Measurements from ENCODE around the gene OXCT2. TPM values are rescaled to one million over a fixed set of nuclear protein-coding genes. Genes with fewer than 3 reads are reported as not detected.

The OXCT2 gene
- total RNA-seq, 1 donor from 2014 or later = 5.6 TPM

- Mint-ChIP-seq H3K27me3 (ENCODE audit: low read depth) (no peaks in the 10 kb centered on the region), H3K9me3 (no peaks in the 10 kb centered on the region), H3K4me3 (ENCODE audit: low read depth) (no peak overlapping the region), H3K27ac (no peak overlapping the region), H3K36me3 (ENCODE audit: low read depth) (peaks cover 57% of the 10 kb centered on the region), H3K4me1 (ENCODE audit: low read depth) (no peaks in the 10 kb centered on the region)
- intact Hi-C loops (cut with micrococcal nuclease) = loop anchor here (5.0 kb wide), 1 partner anchor 37 kb away; no protein-coding TSS in a partner anchor
- no peak for DNase-seq (ENCODE audit: low spot score)
Measured at GRCh38 chr1:39754906-39755504, 16.1 kb downstream of the OXCT2 start.

DNA sequence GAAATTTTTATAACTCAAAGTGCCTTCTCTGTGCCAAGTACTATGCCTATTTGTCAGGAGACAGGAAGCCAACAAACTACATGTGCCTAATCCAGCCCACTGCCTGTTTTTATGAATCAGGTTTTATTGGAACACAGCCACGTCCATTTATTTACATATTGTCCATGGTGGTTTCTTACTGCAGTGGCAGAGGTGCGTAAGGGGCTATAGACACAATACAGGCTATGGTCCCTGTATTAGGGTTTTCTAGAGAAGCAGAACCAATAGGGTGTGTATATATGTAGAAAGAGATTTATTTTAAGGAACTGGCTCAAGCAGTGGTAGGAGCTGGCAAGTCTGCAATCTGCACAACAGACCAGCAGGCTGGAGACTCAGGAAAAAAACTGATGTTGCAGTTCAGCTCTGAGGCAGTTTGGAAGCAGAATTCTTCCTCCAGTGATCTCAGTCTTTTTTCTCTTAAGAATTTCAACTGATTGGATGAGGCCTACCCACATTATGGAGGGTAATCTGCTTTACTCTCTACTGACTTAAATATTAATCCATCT, 17.1 kb downstream of the OXCT2 start:
- Mint-ChIP-seq H3K27ac (no peak overlapping the region), H3K36me3 (ENCODE audit: low read depth) (peaks cover 58% of the 10 kb centered on the region), H3K9me3 (no peaks in the 10 kb centered on the region), H3K4me3 (ENCODE audit: low read depth) (no peak overlapping the region), H3K27me3 (ENCODE audit: low read depth) (no peaks in the 10 kb centered on the region), H3K4me1 (ENCODE audit: low read depth) (no peaks in the 10 kb centered on the region)
- intact Hi-C loops (cut with micrococcal nuclease) = no loop called here
- no peak for DNase-seq (ENCODE audit: low spot score)

DNA sequence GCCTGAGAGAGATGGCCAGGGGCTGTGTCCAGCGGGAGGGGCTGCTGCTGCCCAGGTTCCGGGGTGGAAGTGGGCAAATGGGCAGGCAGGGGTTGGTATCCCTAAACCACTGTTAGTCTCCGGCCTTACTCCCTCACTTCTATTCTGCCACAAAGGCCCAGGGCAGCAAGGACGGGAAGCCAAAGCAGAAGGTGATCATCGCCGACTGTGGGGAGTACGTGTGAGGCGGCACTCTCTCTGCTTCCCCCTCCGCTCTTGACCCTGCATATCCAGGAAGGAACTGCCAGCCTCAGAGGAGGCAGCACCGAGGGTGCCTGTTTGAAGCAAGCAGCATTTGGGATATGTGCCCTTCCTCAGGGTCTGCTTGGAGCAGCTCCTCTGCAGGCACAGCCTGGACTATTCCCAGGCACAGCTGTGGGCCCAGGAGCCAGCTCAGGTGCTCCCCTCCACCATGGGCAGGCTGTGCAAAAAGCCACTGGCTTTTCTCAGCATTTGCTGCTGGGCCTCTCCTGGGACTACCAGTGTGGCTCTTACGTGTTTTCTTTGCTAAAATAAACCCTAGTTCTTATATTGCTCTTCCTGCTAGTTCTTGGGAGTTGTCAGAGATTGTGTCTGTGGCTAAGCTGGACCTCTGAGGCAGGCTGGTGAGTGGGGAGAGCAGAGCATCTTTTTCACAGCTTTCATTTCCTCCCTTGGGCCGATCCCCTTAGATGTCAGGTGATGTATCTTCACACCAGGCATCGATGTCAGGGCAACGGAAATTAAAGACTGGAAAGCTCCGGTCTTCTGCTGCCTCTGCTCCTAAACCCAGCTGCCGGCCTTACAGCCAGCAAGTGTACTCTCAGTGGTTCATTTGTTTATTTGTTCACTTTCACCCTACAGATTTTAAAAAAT, 17.8 kb downstream of the OXCT2 start:
- Mint-ChIP-seq H3K4me1 (ENCODE audit: low read depth) (no peaks in the 10 kb centered on the region), H3K9me3 (no peaks in the 10 kb centered on the region), H3K27ac (no peak overlapping the region), H3K27me3 (ENCODE audit: low read depth) (no peaks in the 10 kb centered on the region), H3K4me3 (ENCODE audit: low read depth) (no peak overlapping the region), H3K36me3 (ENCODE audit: low read depth) (peaks cover 59% of the 10 kb centered on the region)
- no peak for DNase-seq (ENCODE audit: low spot score)
- intact Hi-C loops (cut with micrococcal nuclease) = no loop called here

DNA sequence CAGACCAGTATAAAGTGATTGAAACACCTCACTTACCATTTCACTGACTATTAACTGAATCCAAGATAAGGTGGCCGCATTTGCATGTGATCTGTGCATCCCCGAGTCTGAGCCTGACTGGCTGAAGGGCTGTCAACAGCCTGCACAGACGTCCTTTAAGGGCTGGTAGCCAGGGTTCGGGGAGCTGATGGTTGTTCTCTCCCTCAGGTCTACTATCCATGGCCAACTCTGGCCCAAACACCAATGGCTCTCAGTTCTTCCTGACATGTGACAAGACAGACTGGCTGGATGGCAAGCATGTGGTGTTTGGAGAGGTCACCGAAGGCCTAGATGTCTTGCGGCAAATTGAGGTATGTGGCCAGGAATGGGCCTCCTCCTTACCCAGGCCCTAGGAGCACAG, 18.4 kb downstream of the OXCT2 start:
- Mint-ChIP-seq H3K36me3 (ENCODE audit: low read depth) (peaks cover 56% of the 10 kb centered on the region), H3K27me3 (ENCODE audit: low read depth) (no peaks in the 10 kb centered on the region), H3K27ac (no peak overlapping the region), H3K4me3 (ENCODE audit: low read depth) (no peak overlapping the region), H3K9me3 (no peaks in the 10 kb centered on the region), H3K4me1 (ENCODE audit: low read depth) (no peaks in the 10 kb centered on the region)
- DNase-seq (ENCODE audit: low spot score) = no peak
- intact Hi-C loops (cut with micrococcal nuclease) = no loop called here

DNA sequence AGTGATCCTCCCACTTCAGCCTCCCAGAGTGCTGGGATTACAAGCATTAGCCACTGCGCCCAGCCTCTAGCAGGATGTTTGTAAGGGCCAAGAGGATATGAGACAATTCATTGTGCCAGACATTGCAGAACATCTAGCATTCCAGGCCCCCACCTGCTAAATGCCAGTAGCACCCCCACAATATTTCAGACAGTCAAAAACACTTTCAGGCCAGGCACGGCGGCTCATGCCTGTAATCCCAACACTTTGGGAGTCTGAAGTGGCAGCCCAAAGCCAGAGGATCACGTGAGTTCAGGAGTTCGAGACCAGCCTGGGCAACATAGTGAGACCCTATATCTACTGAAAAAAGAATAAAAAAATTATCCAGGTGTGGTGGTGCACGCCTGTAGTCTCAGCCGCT, 19.6 kb downstream of the OXCT2 start:
- H3K4me3 Mint-ChIP-seq (ENCODE audit: low read depth) = no peak overlapping the region
- intact Hi-C loops (cut with micrococcal nuclease) = no loop called here
- no peak for DNase-seq (ENCODE audit: low spot score)
- H3K4me1 Mint-ChIP-seq (ENCODE audit: low read depth) = no peaks in the 10 kb centered on the region
- H3K9me3 Mint-ChIP-seq = no peaks in the 10 kb centered on the region
- H3K27me3 Mint-ChIP-seq (ENCODE audit: low read depth) = no peaks in the 10 kb centered on the region
- peaks cover 55% of the 10 kb centered on the region for H3K36me3 Mint-ChIP-seq (ENCODE audit: low read depth)
- no peak overlapping the region for H3K27ac Mint-ChIP-seq

- peaks cover 76% of the 10 kb centered on the region for H3K36me3 Mint-ChIP-seq (ENCODE audit: low read depth)
- no peaks in the 10 kb centered on the region for H3K27me3 Mint-ChIP-seq (ENCODE audit: low read depth)
- intact Hi-C loops (cut with micrococcal nuclease) = no loop called here
- peaks cover 8% of the 10 kb centered on the region for H3K4me1 Mint-ChIP-seq (ENCODE audit: low read depth)
- no peak for DNase-seq (ENCODE audit: low spot score)
- H3K27ac Mint-ChIP-seq = no peak overlapping the region
- no peaks in the 10 kb centered on the region for H3K9me3 Mint-ChIP-seq
- no peak overlapping the region for H3K4me3 Mint-ChIP-seq (ENCODE audit: low read depth)
Measured at GRCh38 chr1:39745016-39745670, 26.0 kb downstream of the OXCT2 start.

GRCh38 chr1:39738622-39739366, 32.4 kb downstream of the OXCT2 start, which contains the start of gene PPIE:
Gene PPIE (plus strand): TSS chr1:39738882. CDS start chr1:39738901, 19 bp downstream.
- intact Hi-C loops (cut with micrococcal nuclease) = loop anchor here (5.0 kb wide), 1 partner anchor 59 kb away; no protein-coding TSS in a partner anchor

GRCh38 chr1:39737546-39738169, 33.5 kb downstream of the OXCT2 start:
- Mint-ChIP-seq H3K27me3 (ENCODE audit: low read depth) (peaks cover 3% of the 10 kb centered on the region), H3K36me3 (ENCODE audit: low read depth) (peaks cover 39% of the 10 kb centered on the region), H3K27ac (peak overlapping the region; percentile 53), H3K4me1 (ENCODE audit: low read depth) (peaks cover 47% of the 10 kb centered on the region), H3K9me3 (peaks cover 9% of the 10 kb centered on the region), H3K4me3 (ENCODE audit: low read depth) (peak overlapping the region; percentile 18)
- DNase-seq (ENCODE audit: low spot score) = no peak
- intact Hi-C loops (cut with micrococcal nuclease) = loop anchor here (5.0 kb wide), 1 partner anchor 60 kb away; no protein-coding TSS in a partner anchor

More at GRCh38 chr1:39738622-39739366, 32.4 kb downstream of the OXCT2 start, which contains the start of gene PPIE:
- DNase-seq (ENCODE audit: low spot score) = peak; percentile 86
- H3K27ac Mint-ChIP-seq = peak within 1 kb of the TSS; percentile 96
- peaks cover 44% of the 10 kb centered on the region for H3K4me1 Mint-ChIP-seq (ENCODE audit: low read depth)
- peak within 1 kb of the TSS; percentile 98 for H3K4me3 Mint-ChIP-seq (ENCODE audit: low read depth)
- peaks cover 47% of the 10 kb centered on the region for H3K36me3 Mint-ChIP-seq (ENCODE audit: low read depth)
- peaks cover 1% of the 10 kb centered on the region for H3K27me3 Mint-ChIP-seq (ENCODE audit: low read depth)
- H3K9me3 Mint-ChIP-seq = peaks cover 9% of the 10 kb centered on the region

- no peak overlapping the region for H3K27ac Mint-ChIP-seq
Measured at GRCh38 chr1:39735731-39736130, 35.4 kb downstream of the OXCT2 start.

DNA sequence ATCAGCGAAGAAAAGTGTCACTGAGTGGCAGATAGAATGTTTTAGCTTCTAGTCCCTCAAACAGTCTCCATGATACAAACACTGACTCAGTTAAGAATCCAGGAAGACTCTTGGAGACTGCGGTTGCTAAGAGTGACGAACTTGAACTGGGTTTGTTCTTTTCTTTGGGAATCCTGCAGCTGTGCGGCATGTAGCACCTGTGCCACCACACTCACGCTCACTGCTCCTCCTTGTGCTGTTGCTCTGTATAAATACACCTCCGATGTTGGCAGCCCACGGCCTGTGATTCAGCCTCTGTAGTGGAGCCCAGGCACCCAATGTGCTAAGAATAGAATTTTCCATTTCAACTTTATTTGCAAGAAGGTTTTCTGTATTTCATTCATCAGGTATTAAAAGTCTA, 38.0 kb downstream of the OXCT2 start:
- peaks cover 18% of the 10 kb centered on the region for H3K27me3 Mint-ChIP-seq (ENCODE audit: low read depth)
- peaks cover 9% of the 10 kb centered on the region for H3K9me3 Mint-ChIP-seq
- peaks cover 3% of the 10 kb centered on the region for H3K36me3 Mint-ChIP-seq (ENCODE audit: low read depth)
- no peak for DNase-seq (ENCODE audit: low spot score)
- intact Hi-C loops (cut with micrococcal nuclease) = no loop called here
- peaks cover 31% of the 10 kb centered on the region for H3K4me1 Mint-ChIP-seq (ENCODE audit: low read depth)
- no peak overlapping the region for H3K4me3 Mint-ChIP-seq (ENCODE audit: low read depth)
- peak overlapping the region; percentile 1 for H3K27ac Mint-ChIP-seq

More at GRCh38 chr1:39735731-39736130, 35.4 kb downstream of the OXCT2 start:
- Mint-ChIP-seq H3K27me3 (ENCODE audit: low read depth) (peaks cover 4% of the 10 kb centered on the region), H3K9me3 (peaks cover 9% of the 10 kb centered on the region), H3K36me3 (ENCODE audit: low read depth) (peaks cover 23% of the 10 kb centered on the region), H3K4me1 (ENCODE audit: low read depth) (peaks cover 41% of the 10 kb centered on the region), H3K4me3 (ENCODE audit: low read depth) (no peak overlapping the region)
- DNase-seq (ENCODE audit: low spot score) = no peak
- intact Hi-C loops (cut with micrococcal nuclease) = loop anchor here (5.0 kb wide), 1 partner anchor 62 kb away; no protein-coding TSS in a partner anchor

DNA sequence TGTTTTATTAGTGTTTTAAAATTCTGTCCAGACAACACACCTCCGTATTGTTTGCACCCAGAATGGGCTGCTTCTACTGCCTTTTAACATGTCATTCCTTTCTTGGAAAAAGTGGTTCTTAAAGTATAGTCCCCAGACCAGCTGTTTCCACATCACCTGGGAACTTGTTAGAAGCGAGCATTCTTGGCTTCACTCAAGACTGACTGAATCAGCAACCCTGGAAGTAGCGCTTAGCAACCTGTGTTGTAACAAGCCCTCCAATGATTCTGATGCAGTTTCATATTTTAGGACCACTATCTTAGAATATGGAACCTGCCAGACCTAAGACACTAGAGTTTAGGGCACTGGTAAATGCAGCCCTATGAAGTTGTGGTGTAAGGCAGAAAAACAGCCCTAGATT, 38.4 kb downstream of the OXCT2 start:
- H3K4me1 Mint-ChIP-seq (ENCODE audit: low read depth) = peaks cover 33% of the 10 kb centered on the region
- DNase-seq (ENCODE audit: low spot score) = no peak
- H3K27ac Mint-ChIP-seq = no peak overlapping the region
- H3K9me3 Mint-ChIP-seq = peaks cover 8% of the 10 kb centered on the region
- no peak overlapping the region for H3K4me3 Mint-ChIP-seq (ENCODE audit: low read depth)
- intact Hi-C loops (cut with micrococcal nuclease) = no loop called here
- peaks cover 22% of the 10 kb centered on the region for H3K27me3 Mint-ChIP-seq (ENCODE audit: low read depth)
- peaks cover 3% of the 10 kb centered on the region for H3K36me3 Mint-ChIP-seq (ENCODE audit: low read depth)

Data from activated T-helper 2 cell treated with anti-CD3 and anti-CD28 coated beads, Interferon-gamma antibody, Interleukin-2, Interleukin-4, amounts not matched to agents 10 μg/mL and 5 μg/mL and 100 μg/mL, durations not matched to agents 14 hours and 24 hours and 36 hours (primary cell).